GM10248 (cell line): ENCODE measurements around the gene LGALS3BP.
"Not testable (repeated sequence)": the region's sequence is repeated elsewhere in the genome, so short reads cannot be mapped to it uniquely, and the experiment has no call there.

Source experiments
- CTCF ChIA-PET: fragments of 300-600 bp; sonication (Branson Sonifier 250); formaldehyde crosslinking; extraction: SDS; loops from one replicate; lab custom pipeline; 2021; ENCODE audit warnings: antibody characterized with exemption; lab: Yijun Ruan, JAX
- POLR2A ChIA-PET: fragments of 350-650 bp; sonication (Branson Sonifier 250); formaldehyde crosslinking; extraction: SDS; loops from one replicate; lab custom pipeline; 2020; ENCODE audit warnings: antibody characterized with exemption; lab: Yijun Ruan, JAX
- DNase-seq: peaks from one replicate; pipeline ENCODE4 v3.0.0; 2012; ENCODE audit errors: extremely low spot score
- TF ChIP-seq, protein P1 (sequence below): IDR thresholded peaks from 2 replicates; pipeline ENCODE4 v1.5.1; 2012; ENCODE audit warnings: mild to moderate bottlenecking, low read depth; ENCODE audit errors: extremely low read depth, missing control alignments, control extremely low read depth

Gene LGALS3BP

DNA sequence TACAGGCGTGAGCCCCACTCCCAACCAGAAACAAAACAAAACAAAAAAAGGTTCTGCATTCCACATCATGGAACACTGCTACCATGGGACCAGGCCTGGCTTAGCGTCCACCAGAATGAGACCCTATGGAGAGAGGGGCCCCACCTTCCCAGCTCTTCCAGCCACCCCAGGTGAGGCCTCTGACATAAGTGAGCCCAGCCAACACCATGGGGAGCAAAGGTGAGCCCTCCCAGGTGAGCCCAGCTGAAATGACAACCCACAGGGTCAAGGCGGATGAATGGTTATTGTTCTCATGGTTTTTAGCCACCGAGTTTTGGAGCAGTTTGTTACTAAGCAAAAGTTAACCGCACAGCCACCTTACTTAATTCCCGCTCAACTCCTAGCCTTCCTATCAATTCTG lies 16.3 kb downstream of the LGALS3BP start:
- CTCF ChIA-PET, result interaction anchor here (4.7 kb wide), 1 partner anchor 8 kb away, joined by 24 read pairs; no protein-coding TSS in a partner anchor
- DNase-seq, result no peak
- POLR2A ChIA-PET, result no interaction called here
- TF ChIP-seq, protein P1, sequence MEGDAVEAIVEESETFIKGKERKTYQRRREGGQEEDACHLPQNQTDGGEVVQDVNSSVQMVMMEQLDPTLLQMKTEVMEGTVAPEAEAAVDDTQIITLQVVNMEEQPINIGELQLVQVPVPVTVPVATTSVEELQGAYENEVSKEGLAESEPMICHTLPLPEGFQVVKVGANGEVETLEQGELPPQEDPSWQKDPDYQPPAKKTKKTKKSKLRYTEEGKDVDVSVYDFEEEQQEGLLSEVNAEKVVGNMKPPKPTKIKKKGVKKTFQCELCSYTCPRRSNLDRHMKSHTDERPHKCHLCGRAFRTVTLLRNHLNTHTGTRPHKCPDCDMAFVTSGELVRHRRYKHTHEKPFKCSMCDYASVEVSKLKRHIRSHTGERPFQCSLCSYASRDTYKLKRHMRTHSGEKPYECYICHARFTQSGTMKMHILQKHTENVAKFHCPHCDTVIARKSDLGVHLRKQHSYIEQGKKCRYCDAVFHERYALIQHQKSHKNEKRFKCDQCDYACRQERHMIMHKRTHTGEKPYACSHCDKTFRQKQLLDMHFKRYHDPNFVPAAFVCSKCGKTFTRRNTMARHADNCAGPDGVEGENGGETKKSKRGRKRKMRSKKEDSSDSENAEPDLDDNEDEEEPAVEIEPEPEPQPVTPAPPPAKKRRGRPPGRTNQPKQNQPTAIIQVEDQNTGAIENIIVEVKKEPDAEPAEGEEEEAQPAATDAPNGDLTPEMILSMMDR, result no peak

DNA sequence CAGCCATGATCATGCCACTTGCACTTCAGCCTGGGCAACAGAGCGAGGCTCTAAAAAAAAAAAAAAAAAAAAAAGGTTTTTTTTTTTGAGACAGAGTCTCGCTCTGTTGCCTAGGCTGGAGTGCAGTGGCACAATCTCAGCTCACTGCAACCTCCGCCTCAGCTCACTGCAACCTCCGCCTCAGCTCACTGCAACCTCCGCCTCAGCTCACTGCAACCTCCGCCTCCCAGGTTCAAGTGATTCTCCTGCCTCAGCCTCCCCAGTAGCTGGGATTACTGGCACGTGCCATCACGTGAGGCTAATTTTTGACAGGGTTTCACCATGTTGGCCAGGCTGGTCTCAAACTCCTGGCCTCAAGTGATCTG lies 16.8 kb downstream of the LGALS3BP start:
- POLR2A ChIA-PET, DNase-seq: not testable (repeated sequence)
- CTCF ChIA-PET, result interaction anchor here (4.7 kb wide), 1 partner anchor 8 kb away, joined by 24 read pairs; no protein-coding TSS in a partner anchor

DNA sequence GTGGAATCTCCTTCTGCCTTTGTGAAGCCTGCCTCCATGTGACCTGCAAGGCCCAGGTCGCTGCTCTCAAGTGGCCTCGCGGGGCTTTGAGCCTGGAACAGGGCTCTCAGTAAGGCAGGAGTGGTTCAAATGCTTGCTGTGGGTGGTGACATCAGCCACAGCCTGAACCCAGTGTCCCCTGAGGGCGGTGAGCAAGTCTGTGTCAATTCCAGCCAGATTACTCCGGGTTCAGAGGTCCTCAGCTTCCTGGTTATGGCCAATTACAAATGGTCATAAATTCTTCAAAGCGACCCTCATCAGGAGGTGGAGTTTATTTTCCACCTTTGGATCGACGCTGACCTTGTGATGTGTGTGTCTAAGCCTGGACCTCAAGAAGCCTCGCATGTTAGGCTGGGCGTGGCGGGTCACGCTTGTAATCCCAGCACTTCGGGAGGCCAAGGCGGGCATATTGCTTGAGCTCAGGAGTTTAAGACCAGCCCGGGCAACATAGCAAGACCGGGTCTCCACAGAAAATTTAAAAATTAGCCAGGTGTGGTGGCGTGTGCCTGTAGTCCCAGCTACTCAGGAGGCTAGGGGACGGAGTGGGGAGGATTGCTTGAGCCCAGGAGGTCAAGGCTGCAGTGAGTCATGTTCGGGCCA lies 17.3 kb downstream of the LGALS3BP start:
- POLR2A ChIA-PET, result no interaction called here
- CTCF ChIA-PET, result interaction anchor here (4.7 kb wide), 1 partner anchor 9 kb away, joined by 24 read pairs; no protein-coding TSS in a partner anchor
- DNase-seq, result no peak
- TF ChIP-seq, protein P1, result no peak

DNA sequence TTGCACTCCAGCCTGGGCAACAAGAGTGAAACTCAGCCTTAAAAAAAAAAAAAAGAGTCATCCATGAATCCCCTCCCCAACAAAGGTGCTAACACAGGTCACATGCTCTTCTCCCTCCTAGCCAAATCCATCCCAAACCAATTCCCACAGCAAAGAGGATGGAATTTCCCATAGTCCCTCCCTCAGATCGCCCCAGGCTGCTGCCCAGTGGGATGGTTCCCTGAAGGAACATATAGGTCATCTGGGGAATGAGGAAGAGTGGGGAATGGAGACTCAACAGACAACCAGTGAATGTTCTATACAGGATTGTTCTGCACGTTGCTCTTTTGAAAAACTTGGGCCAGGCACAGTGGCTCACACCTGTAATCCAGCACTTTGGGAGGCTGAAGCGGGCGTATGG lies 18.2 kb downstream of the LGALS3BP start:
- CTCF ChIA-PET, result interaction anchor here (4.7 kb wide), 1 partner anchor 10 kb away, joined by 24 read pairs; no protein-coding TSS in a partner anchor

DNA sequence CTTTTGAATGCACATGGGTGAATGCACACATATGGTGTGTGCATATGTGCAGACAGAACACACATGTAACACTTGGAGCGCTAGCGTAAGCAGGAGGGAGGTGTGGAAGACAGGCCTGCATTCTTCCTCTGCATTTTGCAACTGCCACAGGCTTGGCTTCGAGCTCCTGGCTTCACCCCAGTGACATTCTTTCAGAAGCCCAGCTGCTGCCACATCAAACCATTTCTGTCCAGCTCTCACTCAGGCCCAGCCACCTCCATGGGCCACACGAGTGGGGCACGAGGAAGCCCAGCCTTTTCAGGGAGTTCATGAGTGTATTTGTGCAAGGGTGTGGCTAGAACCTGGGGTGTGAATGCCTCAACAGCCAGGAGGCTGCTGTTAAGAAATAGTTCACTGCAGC lies 18.8 kb downstream of the LGALS3BP start:
- CTCF ChIA-PET, result interaction anchor here (1.1 to 4.7 kb wide), 2 partner anchors 10 to 13 kb away, joined by 4 to 24 read pairs; no protein-coding TSS in a partner anchor
- TF ChIP-seq, protein P1, result no peak
- DNase-seq, result no peak
- POLR2A ChIA-PET, result no interaction called here

More for the DNA sequence above, 18.2 kb downstream of the LGALS3BP start:
- TF ChIP-seq, protein P1, result no peak
- POLR2A ChIA-PET, result no interaction called here
- DNase-seq, result no peak

DNA sequence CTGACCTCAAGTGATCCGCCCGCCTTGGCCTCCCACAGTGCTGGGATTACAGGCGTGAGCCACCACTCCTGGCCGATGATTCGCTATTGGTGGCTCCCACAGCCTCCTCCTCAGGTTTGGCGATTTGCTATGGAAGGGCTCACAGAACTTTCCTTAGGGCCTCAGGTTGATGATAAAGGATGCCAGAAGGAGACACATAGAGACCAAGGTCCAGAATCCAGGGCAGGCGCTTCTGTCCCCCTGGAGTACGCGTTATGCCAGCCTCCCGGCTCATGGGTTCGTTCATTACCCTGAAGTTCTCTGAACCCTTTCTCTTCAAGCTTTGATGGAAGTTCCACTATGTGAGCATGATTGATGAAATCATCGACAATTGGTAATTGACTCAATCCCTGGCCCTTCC lies 19.9 kb downstream of the LGALS3BP start:
- ChIA-PET CTCF (interaction anchor here (1.1 to 4.7 kb wide), 2 partner anchors 12 to 14 kb away, joined by 4 to 24 read pairs; no protein-coding TSS in a partner anchor), POLR2A (no interaction called here)

DNA sequence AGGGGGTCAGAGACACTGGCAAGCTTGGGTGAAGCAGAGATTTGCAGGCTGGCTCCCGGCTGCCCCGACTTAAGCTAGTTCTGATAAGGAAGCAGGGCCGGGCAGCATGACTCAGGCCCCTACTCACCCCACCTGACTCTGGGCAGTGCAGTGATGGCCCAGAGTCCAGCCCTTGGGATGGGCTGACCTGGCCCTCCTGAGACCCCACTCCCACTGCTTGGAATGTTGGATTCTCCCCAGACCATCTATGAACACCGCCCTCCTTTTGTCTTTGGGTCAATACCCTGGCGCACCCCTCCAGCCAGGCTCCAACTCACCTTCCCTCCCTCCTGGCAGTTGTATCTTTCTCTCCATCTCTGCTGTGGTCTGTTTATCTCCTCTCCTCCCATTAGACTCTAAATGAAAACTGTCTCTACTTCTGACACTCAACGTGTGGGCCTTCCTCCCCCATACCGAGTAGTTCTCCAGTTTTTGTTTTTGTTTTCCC lies 21.0 kb downstream of the LGALS3BP start:
- ChIA-PET POLR2A (no interaction called here), CTCF (interaction anchor here (4.7 kb wide), 1 partner anchor 13 kb away, joined by 24 read pairs; no protein-coding TSS in a partner anchor)
- DNase-seq, result no peak
- TF ChIP-seq, protein P1, result no peak

More for the DNA sequence above, 19.9 kb downstream of the LGALS3BP start:
- TF ChIP-seq, protein P1, result no peak
- DNase-seq, result no peak
